ENCODE results near the gene HELZ2.

- TF ChIP-seq CTCF (IDR thresholded peaks at IDR 0.05), result no peak
- no peak for TF ChIP-seq ZFX (IDR thresholded peaks at IDR 0.05; ENCODE audit: borderline replicate concordance)
These were observed at the start of gene HELZ2 for GRCh38 chr20:63574156-63574828.
